GM15510 (cell line): ENCODE measurements around the gene BMP2K.
A peak's percentile ranks its signal among the peaks of the same experiment; 100 is the strongest.

Experiments used
- POLR2A ChIP-seq: IDR thresholded peaks from 3 replicates; pipeline ENCODE4 v1.6.1; 2011; ENCODE audit warnings: borderline replicate concordance; ENCODE audit not compliant: insufficient read length; ENCODE audit errors: extremely low read depth

Gene BMP2K

GRCh38 chr4:78926826-78927225, 150.7 kb downstream of the BMP2K start:
- no peak for TF ChIP-seq POLR2A

- no peak for TF ChIP-seq POLR2A
Measured at GRCh38 chr4:78928835-78929234, 152.7 kb downstream of the BMP2K start.

- TF ChIP-seq POLR2A = no peak
Measured at GRCh38 chr4:78930016-78930629, 154.0 kb downstream of the BMP2K start.

GRCh38 chr4:78936989-78937388, 160.8 kb downstream of the BMP2K start:
- no peak for TF ChIP-seq POLR2A

GRCh38 chr4:78937837-78938236, 161.7 kb downstream of the BMP2K start:
- TF ChIP-seq POLR2A = no peak

- TF ChIP-seq POLR2A = no peak
Measured at GRCh38 chr4:78938474-78938867, 162.3 kb downstream of the BMP2K start.

GRCh38 chr4:78938868-78939666, 162.9 kb downstream of the BMP2K start, which contains the start of gene PAQR3:
PAQR3 (minus strand) TSS chr4:78939438; CDS start chr4:78939224, 214 bp downstream.
- TF ChIP-seq POLR2A = peak; percentile 94

GRCh38 chr4:78939667-78940008, 163.5 kb downstream of the BMP2K start:
- no peak for TF ChIP-seq POLR2A

GRCh38 chr4:78940752-78941151, 164.6 kb downstream of the BMP2K start:
- no peak for TF ChIP-seq POLR2A

- no peak for TF ChIP-seq POLR2A
Measured at GRCh38 chr4:78944381-78944780, 168.2 kb downstream of the BMP2K start.

GRCh38 chr4:78945651-78946179, 169.6 kb downstream of the BMP2K start:
- TF ChIP-seq POLR2A = no peak

- no peak for TF ChIP-seq POLR2A
Measured at GRCh38 chr4:78949735-78950134, 173.6 kb downstream of the BMP2K start.

- TF ChIP-seq POLR2A = no peak
Measured at GRCh38 chr4:78951862-78952472, 175.8 kb downstream of the BMP2K start.

GRCh38 chr4:78953231-78953630, 177.1 kb downstream of the BMP2K start:
- TF ChIP-seq POLR2A = no peak

- TF ChIP-seq POLR2A = no peak
Measured at GRCh38 chr4:78953769-78954666, 177.9 kb downstream of the BMP2K start.

GRCh38 chr4:78956975-78957374, 180.8 kb downstream of the BMP2K start:
- no peak for TF ChIP-seq POLR2A

- no peak for TF ChIP-seq POLR2A
Measured at GRCh38 chr4:78960926-78961325, 184.8 kb downstream of the BMP2K start.
